Vagina (tissue), 2 donors: ENCODE results near the gene SLC16A2. TPM values are rescaled to one million over a fixed set of nuclear protein-coding genes. Genes with fewer than 3 reads are reported as not detected.
A peak's percentile ranks its signal among the peaks of the same experiment; 100 is the strongest.

Source experiments
- DNase-seq, 2 donors: peaks; one replicate each; pipeline ENCODE4 v3.0.0-alpha.2; 2017; ENCODE audit errors: extremely low spot score in 2 of 2
- H3K27ac ChIP-seq: fragments of 200-600 bp; sonication (generic); one replicate; pipeline ENCODE4 v1.5.1; 2019
- H3K27me3 ChIP-seq: fragments of 200-600 bp; sonication (generic); one replicate; pipeline ENCODE4 v1.5.1; 2019
- H3K36me3 ChIP-seq, 2 donors: fragments of 200-600 bp; sonication (generic); one replicate each; pipeline ENCODE4 v1.5.1; 2017 to 2019
- H3K4me1 ChIP-seq: fragments of 200-600 bp; sonication (generic); one replicate; pipeline ENCODE4 v1.5.1; 2019
- H3K4me3 ChIP-seq, 2 donors: fragments of 200-600 bp; sonication (generic); 1 replicate in 1 of 2; 2 replicates in 1 of 2; pipeline ENCODE4 v1.5.1; 2016 to 2019
- H3K9me3 ChIP-seq: fragments of 200-600 bp; sonication (generic); one replicate; pipeline ENCODE4 v1.5.1; 2019
- POLR2A ChIP-seq, 2 donors: fragments of 450-650 bp; IDR thresholded peaks; one replicate each; pipeline ENCODE4 v1.6.1; 2017; ENCODE audit warnings: antibody characterized with exemption in 2 of 2, mild to moderate bottlenecking in 2 of 2, moderate library complexity in 2 of 2
- POLR2AphosphoS5 ChIP-seq, 2 donors: sonication (generic); formaldehyde crosslinking; IDR thresholded peaks; one replicate each; pipeline ENCODE4 v1.9.0; 2017; ENCODE audit warnings: antibody characterized with exemption in 2 of 2, mild to moderate bottlenecking in 2 of 2, low read depth in 1 of 2; ENCODE audit not compliant: insufficient read depth in 1 of 2
- intact Hi-C: fragments of 100-400 bp; cut with DNase I; formaldehyde crosslinking; loops from one replicate; pipeline ENCODE4 v1.15.1; 2023
- total RNA-seq: library from RNA; depleted of rRNA; stranded (reverse); fragments of >200 nt; gene quantifications from one replicate; pipeline ENCODE4 v1.2.3, GENCODE V29; 2016
- TF ChIP-seq, protein P1 (sequence below), 3 experiments: fragments of 450-650 bp in 2 of 3; fragments of 200-600 bp in 1 of 3; sonication (generic) in 1 of 3; IDR thresholded peaks; one replicate each; pipeline ENCODE4 v1.5.1; 2017 to 2019; ENCODE audit warnings: antibody characterized with exemption in 3 of 3, mild to moderate bottlenecking in 2 of 3, moderate library complexity in 2 of 3

SLC16A2 gene
- total RNA-seq, 1 donor from 2014 or later = 6.9 TPM

DNA sequence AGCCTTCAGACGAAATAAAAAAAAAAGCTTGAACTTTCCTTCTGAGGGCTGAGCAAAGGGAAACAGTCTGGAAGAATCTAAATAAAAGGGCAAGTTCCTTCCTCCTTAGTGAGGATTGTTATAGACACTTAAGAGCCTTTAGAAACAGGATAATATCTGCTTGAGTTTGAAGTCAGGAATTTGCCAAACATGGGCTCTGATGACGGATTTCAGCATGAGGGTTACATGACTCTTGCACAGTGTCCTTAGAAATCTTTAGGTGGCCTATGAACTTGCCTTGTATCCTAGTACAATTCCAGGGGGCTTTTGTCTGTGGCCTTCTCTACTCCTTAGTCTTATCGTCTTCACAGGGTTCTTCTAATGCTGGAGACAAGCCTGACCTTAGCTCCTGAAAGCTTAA is 99.0 kb downstream of the SLC16A2 start:
- intact Hi-C loops = no loop called here
- no peaks in the 10 kb centered on the region for H3K9me3 ChIP-seq
- peak in 1 of 2 donors; percentile 60 for DNase-seq
- H3K27ac ChIP-seq = no peak overlapping the region
- TF ChIP-seq POLR2AphosphoS5 (IDR thresholded peaks at IDR 0.05; ENCODE audit: insufficient read depth in 1 of 2, low read depth in 1 of 2) (no peak), POLR2A (IDR thresholded peaks at IDR 0.05) (no peak)
- TF ChIP-seq, protein P1, sequence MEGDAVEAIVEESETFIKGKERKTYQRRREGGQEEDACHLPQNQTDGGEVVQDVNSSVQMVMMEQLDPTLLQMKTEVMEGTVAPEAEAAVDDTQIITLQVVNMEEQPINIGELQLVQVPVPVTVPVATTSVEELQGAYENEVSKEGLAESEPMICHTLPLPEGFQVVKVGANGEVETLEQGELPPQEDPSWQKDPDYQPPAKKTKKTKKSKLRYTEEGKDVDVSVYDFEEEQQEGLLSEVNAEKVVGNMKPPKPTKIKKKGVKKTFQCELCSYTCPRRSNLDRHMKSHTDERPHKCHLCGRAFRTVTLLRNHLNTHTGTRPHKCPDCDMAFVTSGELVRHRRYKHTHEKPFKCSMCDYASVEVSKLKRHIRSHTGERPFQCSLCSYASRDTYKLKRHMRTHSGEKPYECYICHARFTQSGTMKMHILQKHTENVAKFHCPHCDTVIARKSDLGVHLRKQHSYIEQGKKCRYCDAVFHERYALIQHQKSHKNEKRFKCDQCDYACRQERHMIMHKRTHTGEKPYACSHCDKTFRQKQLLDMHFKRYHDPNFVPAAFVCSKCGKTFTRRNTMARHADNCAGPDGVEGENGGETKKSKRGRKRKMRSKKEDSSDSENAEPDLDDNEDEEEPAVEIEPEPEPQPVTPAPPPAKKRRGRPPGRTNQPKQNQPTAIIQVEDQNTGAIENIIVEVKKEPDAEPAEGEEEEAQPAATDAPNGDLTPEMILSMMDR (IDR thresholded peaks at IDR 0.05) = no peak
- H3K4me1 ChIP-seq = no peaks in the 10 kb centered on the region
- H3K36me3 ChIP-seq = no peaks in the 10 kb centered on the region
- no peak overlapping the region for H3K4me3 ChIP-seq
- no peaks in the 10 kb centered on the region for H3K27me3 ChIP-seq

DNA sequence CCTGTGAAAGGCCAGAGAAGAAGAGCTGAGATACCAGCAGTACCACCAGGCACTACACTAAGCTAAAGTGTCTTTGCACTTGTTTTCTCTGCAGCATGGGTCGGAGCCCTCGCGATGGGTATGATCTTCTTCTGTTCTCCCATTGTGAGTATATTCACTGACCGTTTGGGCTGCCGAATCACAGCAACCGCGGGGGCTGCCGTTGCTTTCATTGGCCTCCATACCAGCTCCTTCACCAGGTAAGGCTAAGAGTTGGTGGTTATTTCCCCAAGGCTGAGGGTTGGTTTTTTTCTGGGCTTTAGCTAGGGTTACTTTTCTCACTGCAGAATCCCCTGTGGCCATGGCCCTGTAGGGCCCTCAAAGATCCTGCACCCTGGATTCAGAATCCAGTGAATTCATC is 99.6 kb downstream of the SLC16A2 start:
- Histone ChIP-seq H3K36me3 (no peaks in the 10 kb centered on the region), H3K4me1 (no peaks in the 10 kb centered on the region), H3K9me3 (no peaks in the 10 kb centered on the region), H3K4me3 (no peak overlapping the region), H3K27me3 (no peaks in the 10 kb centered on the region), H3K27ac (no peak overlapping the region)
- TF ChIP-seq POLR2AphosphoS5 (IDR thresholded peaks at IDR 0.05; ENCODE audit: insufficient read depth in 1 of 2, low read depth in 1 of 2) (no peak), POLR2A (IDR thresholded peaks at IDR 0.05) (no peak)
- TF ChIP-seq, protein P1 (IDR thresholded peaks at IDR 0.05) = no peak
- DNase-seq = no peak
- intact Hi-C loops = no loop called here

DNA sequence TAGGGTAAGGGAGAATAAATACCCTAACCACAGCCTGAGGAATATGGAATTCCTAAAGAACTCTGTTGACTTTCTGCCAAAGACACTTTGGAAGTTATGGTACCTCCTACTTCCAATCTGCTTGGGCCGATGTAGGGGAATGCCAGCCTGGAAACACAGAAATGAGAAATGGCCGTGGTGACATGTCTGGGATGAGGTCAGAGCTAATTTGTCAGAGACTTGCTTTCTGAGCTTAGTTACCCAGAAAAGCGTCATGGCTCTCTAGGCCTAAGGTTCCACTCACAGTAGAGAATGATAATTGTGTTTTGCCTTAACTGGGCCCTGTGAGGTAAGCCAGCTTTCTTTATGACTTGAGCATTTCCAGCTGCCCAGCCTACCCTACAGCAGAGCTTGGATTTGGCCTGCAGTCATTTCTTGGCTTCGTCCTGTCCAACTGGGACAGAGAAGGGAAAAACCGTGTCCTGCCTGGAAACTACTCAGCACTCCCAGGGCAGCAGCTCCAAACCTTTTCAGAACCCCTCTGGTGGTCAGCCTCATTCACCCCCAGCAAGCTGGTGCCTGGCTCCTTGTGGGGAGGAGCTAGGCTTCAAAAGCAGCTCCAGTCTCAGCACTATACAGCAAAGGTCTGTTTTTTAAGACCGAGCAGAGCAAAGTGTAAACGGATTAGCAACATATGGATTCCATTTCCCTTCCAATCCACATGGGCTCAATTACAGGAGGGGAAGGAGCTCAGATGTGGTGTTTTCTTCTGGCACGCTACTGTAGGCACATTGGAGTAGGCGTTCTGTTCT is 100.9 kb downstream of the SLC16A2 start:
- no peaks in the 10 kb centered on the region for H3K27me3 ChIP-seq
- H3K9me3 ChIP-seq = no peaks in the 10 kb centered on the region
- no peak overlapping the region for H3K27ac ChIP-seq
- no peaks in the 10 kb centered on the region for H3K4me1 ChIP-seq
- TF ChIP-seq, protein P1 (IDR thresholded peaks at IDR 0.05) = no peak
- TF ChIP-seq POLR2AphosphoS5 (IDR thresholded peaks at IDR 0.05; ENCODE audit: insufficient read depth in 1 of 2, low read depth in 1 of 2) (no peak), POLR2A (IDR thresholded peaks at IDR 0.05) (no peak)
- H3K4me3 ChIP-seq = no peak overlapping the region
- no peaks in the 10 kb centered on the region for H3K36me3 ChIP-seq
- no peak for DNase-seq
- intact Hi-C loops = no loop called here

DNA sequence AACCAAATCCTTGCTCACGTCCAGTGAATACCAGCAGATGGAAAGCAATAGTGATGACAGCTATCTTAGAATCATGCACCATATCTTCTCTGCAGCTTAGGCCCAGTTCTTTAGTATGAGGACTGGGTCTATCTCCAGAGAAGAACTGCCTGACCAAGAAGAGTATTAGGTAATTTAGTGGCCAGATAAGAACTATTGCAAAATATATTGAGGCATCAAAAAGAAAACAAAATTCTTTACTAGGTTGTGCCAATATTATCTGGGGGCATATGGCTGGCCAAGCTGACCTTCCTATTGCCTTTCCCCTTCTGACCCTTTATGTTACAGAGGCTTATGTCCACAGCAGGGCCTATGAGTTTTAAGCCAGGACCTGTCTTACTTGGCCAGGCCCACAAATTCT is 101.9 kb downstream of the SLC16A2 start:
- no peaks in the 10 kb centered on the region for H3K27me3 ChIP-seq
- DNase-seq = no peak
- H3K36me3 ChIP-seq = no peaks in the 10 kb centered on the region
- intact Hi-C loops = no loop called here
- H3K9me3 ChIP-seq = no peaks in the 10 kb centered on the region
- no peak overlapping the region for H3K4me3 ChIP-seq
- TF ChIP-seq, protein P1 (IDR thresholded peaks at IDR 0.05) = no peak
- no peak for TF ChIP-seq POLR2A (IDR thresholded peaks at IDR 0.05)
- no peak for TF ChIP-seq POLR2AphosphoS5 (IDR thresholded peaks at IDR 0.05; ENCODE audit: insufficient read depth in 1 of 2, low read depth in 1 of 2)
- no peaks in the 10 kb centered on the region for H3K4me1 ChIP-seq
- H3K27ac ChIP-seq = no peak overlapping the region
